HUES48 (cell line): ENCODE results near the gene CSDE1.
A peak's percentile ranks its signal among the peaks of the same experiment; 100 is the strongest.

Source experiments
- H3K27ac ChIP-seq: one replicate; pipeline ENCODE4 v1.7.0; 2013; ENCODE audit warnings: low read depth, low read length, inconsistent platforms
- H3K27me3 ChIP-seq: 2 replicates; pipeline ENCODE4 v1.6.1; 2013; ENCODE audit warnings: mild to moderate bottlenecking, low read length; ENCODE audit not compliant: control insufficient read depth, insufficient read depth
- H3K36me3 ChIP-seq: 2 replicates; pipeline ENCODE4 v1.6.1; 2013; ENCODE audit warnings: low read length; ENCODE audit not compliant: control insufficient read depth, insufficient read depth
- H3K4me1 ChIP-seq: 2 replicates; pipeline ENCODE4 v1.6.1; 2013; ENCODE audit warnings: mild to moderate bottlenecking, low read length; ENCODE audit not compliant: control insufficient read depth, insufficient read depth
- H3K4me3 ChIP-seq: 2 replicates; pipeline ENCODE4 v1.5.1; 2013; ENCODE audit warnings: mild to moderate bottlenecking, low read depth, low read length
- H3K9ac ChIP-seq: 2 replicates; pipeline ENCODE4 v1.6.1; 2013; ENCODE audit warnings: mild to moderate bottlenecking, low read depth, low read length, moderate library complexity
- H3K9me3 ChIP-seq: 2 replicates; pipeline ENCODE4 v1.6.1; 2013; ENCODE audit warnings: low read length; ENCODE audit not compliant: control insufficient read depth, insufficient read depth

The CSDE1 gene

DNA sequence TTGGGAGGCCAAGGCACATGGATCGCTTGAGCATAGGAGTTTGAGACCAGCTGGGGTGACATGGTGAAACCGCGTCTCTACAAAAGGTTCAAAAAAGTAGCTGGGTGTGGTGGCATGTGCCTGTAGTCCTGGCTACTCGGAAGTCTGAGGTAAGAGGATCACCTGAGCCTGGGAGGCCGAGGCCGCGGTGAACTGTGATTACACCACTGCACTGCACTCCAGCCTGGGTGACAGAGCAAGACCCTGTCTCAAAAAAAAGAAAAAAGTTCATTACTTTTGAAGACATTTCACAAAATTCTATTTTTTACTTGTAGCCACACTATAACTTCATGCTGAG is 85.9 kb downstream of the CSDE1 start:
- H3K9ac ChIP-seq, result no peak overlapping the region
- no peak overlapping the region for H3K27ac ChIP-seq

DNA sequence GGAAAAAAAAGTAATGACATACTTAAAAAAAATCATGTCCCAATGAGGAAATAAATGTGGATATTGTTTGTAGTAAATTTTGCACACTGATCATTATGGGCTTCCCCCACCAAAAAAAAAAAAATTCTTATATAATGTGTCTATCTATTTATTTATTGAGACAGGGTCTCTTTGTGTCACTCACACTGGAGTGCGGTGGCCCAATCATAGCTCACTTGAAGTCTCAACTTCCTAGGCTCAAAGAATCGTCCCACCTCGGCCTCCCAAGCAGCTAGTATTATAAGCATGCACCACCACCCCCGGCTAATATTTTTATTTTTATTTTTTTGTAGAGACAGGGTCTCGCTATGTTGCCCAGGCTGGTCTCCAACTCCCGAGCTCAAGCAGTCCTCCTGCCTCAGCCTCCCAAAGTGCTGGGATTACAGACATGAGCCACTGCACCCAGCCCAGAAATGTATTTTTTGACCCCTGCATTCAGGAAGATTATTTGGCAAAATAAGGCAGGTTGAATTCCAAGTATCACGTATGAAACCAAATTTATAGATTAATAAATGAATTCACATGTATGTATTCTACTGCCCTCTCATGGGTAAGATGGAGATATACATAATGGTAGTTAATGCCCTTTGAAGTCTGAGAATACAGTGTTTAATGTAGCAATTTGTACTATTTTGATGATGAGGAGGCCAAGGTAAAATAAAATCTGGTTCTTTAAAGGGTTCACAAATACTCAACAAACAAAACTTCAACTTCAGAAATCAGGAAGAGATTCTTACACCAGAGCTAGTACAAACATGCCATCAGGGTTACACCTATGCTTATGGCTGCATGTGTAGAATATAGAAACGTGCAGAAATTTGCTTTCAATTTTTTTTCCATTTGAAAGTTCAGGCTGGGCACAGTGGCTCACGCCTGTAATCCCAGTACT is 86.5 kb downstream of the CSDE1 start:
- peaks cover 12% of the 10 kb centered on the region for H3K27me3 ChIP-seq
- no peak overlapping the region for H3K9ac ChIP-seq
- peak overlapping the region; percentile 93; the same call in 1 of the 2 replicates for H3K4me3 ChIP-seq
- no peaks in the 10 kb centered on the region for H3K36me3 ChIP-seq
- H3K9me3 ChIP-seq, result no peaks in the 10 kb centered on the region
- no peak overlapping the region for H3K27ac ChIP-seq
- peaks cover 4% of the 10 kb centered on the region for H3K4me1 ChIP-seq

More for the DNA sequence above, 85.9 kb downstream of the CSDE1 start:
- H3K36me3 ChIP-seq, result no peaks in the 10 kb centered on the region
- H3K4me3 ChIP-seq, result no peak overlapping the region
- H3K4me1 ChIP-seq, result peaks cover 4% of the 10 kb centered on the region
- no peaks in the 10 kb centered on the region for H3K9me3 ChIP-seq
- peaks cover 12% of the 10 kb centered on the region for H3K27me3 ChIP-seq

DNA sequence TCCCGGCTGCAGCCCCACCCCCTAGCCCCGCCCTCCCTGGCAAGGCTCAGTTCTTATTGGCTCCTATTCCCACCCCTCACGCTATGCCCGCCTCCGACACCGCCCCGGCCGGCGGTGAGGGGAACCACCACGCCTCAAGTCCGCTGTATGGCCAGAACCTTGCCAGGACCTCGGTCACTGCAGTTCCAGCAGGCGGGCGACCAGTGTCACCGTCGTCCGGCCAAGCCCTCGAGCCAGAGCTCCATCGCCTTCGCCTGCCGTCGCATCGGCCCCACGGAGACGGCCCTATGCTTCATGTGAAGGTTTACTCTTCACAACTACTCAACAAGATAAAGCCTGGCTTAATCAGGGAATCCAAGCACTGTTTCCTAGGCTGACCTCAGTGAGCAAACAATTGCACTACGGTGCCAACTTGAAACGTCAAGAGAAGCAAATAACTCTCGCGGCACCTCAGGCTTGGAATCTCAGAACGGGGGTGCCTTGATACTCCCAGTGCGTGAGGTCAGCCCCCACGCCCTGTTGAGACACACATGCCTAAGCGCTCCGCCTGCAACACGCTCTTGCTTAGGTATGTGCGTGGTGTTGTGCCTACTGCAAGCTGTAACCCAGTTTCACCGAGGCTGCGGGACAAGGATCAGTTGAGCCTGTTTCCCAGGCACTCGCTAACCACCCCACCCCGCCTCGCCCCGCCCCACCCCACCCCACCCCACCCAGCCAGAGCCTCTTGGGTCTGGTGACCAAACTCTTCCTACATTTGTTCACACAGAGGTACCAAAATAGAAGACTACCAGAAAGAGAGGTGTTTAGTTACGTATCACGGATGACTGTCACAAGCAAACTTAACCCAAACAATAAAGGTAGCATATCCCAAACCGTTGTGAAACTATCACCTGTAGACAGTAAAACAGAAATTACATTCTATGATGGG is 87.4 kb downstream of the CSDE1 start:
- peak overlapping the region; percentile 93 for H3K4me3 ChIP-seq
- H3K9me3 ChIP-seq, result no peaks in the 10 kb centered on the region
- peak overlapping the region; percentile 72 for H3K27ac ChIP-seq
- peaks cover 12% of the 10 kb centered on the region for H3K27me3 ChIP-seq
- no peaks in the 10 kb centered on the region for H3K36me3 ChIP-seq
- H3K9ac ChIP-seq, result peak overlapping the region; percentile 62
- H3K4me1 ChIP-seq, result peaks cover 4% of the 10 kb centered on the region

DNA sequence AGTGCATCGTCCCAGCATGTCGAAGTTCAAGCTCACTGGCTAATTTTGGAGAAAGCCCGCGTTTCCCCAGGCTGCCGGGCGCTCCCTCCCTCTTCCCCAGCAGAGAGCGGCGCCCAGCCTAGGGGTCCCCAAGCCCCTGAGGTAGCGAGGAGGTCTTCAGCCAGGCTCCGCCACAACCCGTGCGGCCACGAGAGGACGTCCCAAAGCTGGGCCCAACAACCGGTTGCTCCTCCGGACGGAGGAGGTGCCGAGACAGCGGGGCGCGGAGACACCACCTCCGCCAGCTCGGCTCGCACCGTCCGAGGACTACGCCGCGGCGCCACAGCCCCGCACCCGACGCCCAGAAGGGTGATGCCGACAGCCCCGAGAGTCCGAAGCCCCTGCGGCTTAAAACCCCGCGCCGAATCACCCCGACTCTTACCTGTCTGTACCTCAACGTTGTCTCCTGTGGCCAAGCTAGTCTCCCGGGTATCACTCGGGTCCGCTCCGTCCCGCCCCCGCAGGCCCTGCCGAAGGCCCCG is 88.2 kb downstream of the CSDE1 start, which contains the start of gene DENND2C:
TSS of gene DENND2C (minus strand) at position 488 of the 521 bp plus-strand sequence. CDS start 44,065 bp downstream, outside the sequence.
- peak within 1 kb of the TSS; percentile 78 for H3K27ac ChIP-seq

DNA sequence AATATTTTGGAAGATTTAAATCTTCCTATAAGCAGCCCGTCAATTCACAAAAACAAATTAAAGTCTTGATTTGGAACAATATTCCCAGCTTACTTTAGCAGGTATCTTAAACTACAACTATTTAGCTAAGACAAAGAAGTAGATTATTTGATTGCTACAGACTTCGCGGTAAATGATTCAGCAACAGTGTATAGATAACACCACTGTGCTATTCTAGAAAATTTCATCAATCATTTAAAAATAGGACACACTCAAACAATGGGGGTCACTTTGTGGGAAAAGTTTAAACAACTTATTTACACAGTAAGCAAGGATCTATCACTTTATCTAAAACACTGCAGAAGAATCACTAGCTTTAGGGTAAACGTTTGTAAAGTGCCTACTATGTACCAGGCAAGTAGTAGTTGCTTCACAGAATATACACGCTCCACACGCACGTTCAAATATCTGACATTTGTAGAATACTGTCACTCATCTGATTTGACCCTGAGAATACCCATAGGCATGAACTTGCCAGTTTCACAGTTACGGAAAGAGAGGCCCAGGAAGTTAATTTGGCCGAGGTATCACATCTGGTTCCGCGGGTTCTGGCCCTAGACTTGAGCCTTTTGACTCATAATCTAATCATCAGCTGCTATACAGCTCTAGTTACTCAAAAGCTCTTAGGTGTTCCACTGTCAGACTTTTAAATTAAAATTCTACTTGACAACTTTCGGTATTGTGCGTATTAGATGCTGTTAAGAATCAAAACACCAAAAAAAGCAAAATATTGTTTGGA is 88.8 kb downstream of the CSDE1 start:
- Histone ChIP-seq H3K4me3 (peak overlapping the region; percentile 93), H3K4me1 (peaks cover 4% of the 10 kb centered on the region), H3K9me3 (no peaks in the 10 kb centered on the region), H3K36me3 (no peaks in the 10 kb centered on the region), H3K27me3 (peaks cover 12% of the 10 kb centered on the region), H3K27ac (peak overlapping the region; percentile 78), H3K9ac (peak overlapping the region; percentile 42; the same call in 1 of the 2 replicates)

More for the DNA sequence above, 88.2 kb downstream of the CSDE1 start, which contains the start of gene DENND2C:
- Histone ChIP-seq H3K27me3 (peaks cover 12% of the 10 kb centered on the region), H3K4me1 (peaks cover 4% of the 10 kb centered on the region), H3K9me3 (no peaks in the 10 kb centered on the region), H3K36me3 (no peaks in the 10 kb centered on the region), H3K4me3 (peak within 1 kb of the TSS; percentile 93), H3K9ac (peak within 1 kb of the TSS; percentile 62)

DNA sequence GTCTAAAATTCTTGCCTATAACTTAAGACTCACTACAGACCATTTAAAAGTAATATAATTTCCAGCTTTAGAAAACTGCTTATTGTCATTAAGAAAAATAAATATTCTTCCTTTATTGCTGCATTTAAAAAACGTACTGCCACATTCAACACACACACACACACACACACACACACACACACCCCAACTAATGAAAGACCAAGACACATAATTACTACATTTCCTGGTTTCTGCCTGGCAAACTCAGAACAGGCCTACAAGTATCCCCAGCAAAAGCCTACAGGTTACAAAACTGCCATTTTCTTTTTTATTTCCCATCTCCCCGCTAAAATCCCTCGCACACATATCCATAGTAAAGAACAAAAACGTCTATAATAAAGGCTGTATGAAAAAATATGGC is 89.4 kb downstream of the CSDE1 start:
- Histone ChIP-seq H3K4me1 (peaks cover 4% of the 10 kb centered on the region), H3K9me3 (no peaks in the 10 kb centered on the region), H3K27me3 (peaks cover 12% of the 10 kb centered on the region), H3K9ac (no peak overlapping the region), H3K36me3 (no peaks in the 10 kb centered on the region), H3K27ac (peak overlapping the region; percentile 10), H3K4me3 (no peak overlapping the region)

DNA sequence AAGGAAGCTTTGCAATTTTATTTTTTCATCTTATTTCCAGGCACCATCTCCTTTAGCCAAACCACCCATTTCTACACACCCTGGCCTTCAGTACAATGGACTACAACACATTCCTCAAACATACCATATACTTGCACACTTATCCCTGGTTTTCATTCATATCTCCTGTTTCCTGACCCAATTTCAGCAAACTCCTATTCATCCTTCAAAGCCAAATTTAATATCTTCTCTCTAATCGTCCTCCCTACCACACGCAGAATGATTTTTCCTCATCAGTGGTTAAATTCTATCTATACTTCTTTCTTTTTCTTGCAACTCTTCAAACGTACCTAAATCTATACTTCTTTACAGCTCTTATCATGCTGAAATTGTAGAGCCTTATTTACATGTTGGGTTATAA is 90.8 kb downstream of the CSDE1 start:
- Histone ChIP-seq H3K36me3 (no peaks in the 10 kb centered on the region), H3K4me1 (peaks cover 4% of the 10 kb centered on the region), H3K27ac (no peak overlapping the region), H3K9me3 (no peaks in the 10 kb centered on the region), H3K4me3 (no peak overlapping the region), H3K27me3 (peaks cover 12% of the 10 kb centered on the region), H3K9ac (no peak overlapping the region)
